Stimulated activated CD4-positive, alpha-beta T cell treated with anti-CD3 and anti-CD28 coated beads, TNF-alpha, amount 100 ng/mL, for 1 hour (primary cell): ENCODE results near the gene MOCOS.
"Not testable (repeated sequence)": the region's sequence is repeated elsewhere in the genome, so short reads cannot be mapped to it uniquely, and the experiment has no call there.

Experiments used
- DNase-seq, 3 donors: peaks; one replicate each; pipeline ENCODE4 v3.0.0-alpha.2; 2020; ENCODE audit warnings: low read depth in 3 of 3, low spot score in 1 of 3

The MOCOS gene, protein sequence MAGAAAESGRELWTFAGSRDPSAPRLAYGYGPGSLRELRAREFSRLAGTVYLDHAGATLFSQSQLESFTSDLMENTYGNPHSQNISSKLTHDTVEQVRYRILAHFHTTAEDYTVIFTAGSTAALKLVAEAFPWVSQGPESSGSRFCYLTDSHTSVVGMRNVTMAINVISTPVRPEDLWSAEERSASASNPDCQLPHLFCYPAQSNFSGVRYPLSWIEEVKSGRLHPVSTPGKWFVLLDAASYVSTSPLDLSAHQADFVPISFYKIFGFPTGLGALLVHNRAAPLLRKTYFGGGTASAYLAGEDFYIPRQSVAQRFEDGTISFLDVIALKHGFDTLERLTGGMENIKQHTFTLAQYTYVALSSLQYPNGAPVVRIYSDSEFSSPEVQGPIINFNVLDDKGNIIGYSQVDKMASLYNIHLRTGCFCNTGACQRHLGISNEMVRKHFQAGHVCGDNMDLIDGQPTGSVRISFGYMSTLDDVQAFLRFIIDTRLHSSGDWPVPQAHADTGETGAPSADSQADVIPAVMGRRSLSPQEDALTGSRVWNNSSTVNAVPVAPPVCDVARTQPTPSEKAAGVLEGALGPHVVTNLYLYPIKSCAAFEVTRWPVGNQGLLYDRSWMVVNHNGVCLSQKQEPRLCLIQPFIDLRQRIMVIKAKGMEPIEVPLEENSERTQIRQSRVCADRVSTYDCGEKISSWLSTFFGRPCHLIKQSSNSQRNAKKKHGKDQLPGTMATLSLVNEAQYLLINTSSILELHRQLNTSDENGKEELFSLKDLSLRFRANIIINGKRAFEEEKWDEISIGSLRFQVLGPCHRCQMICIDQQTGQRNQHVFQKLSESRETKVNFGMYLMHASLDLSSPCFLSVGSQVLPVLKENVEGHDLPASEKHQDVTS

DNA sequence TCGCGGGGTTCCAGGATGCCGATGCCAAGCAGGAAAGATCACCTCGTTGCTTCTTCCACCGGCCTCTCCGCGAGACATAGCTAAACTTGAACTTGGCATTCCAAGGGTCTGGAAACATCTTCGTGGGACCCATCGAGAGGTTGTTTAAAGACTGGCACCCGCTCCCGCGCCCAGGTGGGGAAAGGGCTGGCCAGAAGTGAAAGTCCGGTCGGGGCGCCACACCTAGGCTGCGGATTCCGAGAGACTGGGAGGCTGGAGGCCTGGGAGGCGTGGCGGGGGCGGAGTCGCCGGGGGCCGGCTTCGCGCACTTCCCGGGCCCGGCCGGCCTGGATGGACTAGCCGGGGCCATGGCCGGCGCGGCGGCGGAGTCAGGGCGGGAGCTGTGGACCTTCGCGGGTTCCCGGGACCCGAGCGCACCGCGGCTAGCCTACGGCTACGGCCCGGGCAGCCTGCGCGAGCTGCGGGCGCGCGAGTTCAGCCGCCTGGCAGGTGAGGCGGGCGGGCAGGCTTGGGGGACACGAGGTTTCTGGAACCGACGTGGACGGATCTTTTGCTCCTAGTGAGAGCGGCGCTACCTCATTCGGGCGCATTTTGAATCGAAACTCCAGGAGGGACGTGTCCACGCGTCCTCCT, at the start of gene MOCOS:
Gene MOCOS, plus strand, starts transcription at position 305 of the 633 bp plus-strand sequence. Its CDS starts 43 bp downstream, at position 348.
- no peak for DNase-seq

DNA sequence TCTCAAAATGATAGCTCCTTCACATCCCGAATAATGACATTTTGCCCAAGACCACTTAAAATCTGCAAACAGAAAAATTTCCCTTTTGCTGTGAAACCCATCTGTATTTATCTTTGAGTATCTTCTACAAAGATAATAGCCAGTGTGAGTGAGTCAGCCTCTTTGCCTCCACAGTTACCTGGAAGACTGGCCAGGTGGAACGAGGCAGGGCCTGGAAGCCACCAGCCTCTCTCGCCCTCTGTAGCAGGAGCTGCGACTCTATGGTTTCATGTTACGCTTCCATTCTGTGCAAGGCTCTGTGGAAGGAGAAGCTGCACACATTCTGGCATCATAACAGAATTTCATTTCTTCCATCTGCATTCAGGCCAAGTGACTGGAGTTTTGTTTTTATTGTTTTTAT, 48.1 kb upstream of the MOCOS start:
- DNase-seq = no peak

DNA sequence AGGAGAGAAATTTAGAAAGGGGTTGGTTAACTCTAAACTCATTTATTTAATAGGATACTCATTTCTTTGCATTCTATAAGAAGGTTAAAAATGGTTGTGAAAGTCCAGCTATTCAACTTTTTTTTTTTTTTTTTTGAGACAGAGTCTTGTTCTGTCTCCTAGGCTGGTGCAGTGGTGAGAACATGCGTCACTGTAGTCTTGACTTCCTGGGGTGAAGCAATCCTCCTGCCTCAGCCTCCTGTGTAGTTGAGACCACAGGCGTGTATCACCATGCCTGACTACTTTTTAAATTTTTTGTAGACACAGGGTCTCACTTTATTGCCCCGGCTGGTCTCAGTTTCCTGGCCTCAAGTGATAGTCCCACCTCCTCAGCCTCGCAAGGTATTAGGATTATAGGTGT, 45.7 kb upstream of the MOCOS start:
- no peak for DNase-seq

DNA sequence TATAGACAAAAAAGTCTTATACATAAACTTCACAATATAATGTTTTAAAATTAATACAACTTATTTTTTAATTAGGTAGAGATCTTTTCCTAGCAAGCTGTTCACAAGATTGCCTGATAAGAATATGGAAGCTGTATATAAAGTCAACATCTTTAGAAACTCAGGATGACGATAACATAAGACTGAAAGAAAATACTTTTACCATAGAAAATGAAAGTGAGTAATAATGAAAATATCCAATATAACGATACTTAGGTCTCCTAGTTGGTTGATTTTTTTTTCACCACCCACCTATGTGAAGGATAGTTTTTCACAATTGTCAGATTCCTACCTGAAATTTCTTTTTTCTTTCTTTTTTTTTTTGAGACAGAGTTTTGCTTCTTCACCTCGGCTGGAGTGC, 44.5 kb upstream of the MOCOS start:
- no peak for DNase-seq

DNA sequence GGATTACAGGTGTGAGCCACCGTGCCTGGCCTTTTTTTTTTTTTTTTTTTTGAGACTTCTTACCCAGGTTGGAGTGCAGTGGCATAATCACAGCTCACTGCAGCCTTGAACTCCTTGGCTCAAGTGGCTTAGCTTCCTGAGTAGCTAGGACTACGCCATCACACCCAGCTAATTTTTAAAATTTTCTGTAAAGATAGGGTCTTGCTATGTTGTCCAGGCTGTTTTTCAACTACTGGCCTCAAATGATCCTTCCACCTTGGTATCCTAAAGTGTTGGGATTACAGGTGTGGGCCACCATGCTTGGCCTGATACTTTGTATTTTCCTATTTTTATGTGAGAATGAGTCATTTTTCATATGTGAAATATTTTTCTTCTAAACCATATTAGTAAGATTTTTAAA, 43.9 kb upstream of the MOCOS start:
- DNase-seq = no peak

DNA sequence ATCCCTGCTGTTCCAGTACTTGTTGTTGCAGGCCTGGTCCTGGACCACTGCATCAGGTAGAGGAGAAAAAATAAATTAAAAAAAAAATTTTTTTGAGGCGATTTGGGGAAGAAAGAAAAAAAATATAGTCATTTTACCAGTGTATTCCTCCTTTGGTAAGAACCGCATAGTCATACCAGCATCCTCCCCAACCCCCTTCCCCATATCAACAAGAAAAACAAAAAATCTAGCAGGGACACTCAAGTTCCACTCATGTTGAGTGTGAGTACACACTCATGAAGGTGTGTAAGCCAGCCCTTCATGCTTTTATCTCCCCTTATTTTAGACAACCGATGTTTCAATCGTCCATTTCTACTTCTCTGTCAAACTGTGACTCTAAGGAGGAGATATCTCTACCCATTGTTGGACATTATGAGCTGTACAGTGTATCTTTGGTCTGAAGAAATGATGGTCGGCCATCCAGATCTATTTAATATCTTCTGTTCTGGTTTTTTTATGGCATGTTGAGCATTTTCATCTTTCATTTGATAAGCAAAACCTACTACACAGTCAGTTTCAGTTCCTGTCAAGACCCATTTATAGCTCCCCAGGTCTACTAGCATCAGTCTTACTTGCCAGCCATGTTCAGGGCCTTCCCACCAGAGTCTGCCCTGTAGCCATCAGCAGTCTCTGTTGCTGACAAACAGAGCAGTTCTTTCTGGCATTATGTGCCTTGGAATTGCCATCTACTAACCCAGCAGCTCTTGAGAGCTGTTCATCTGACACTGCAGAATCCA, 37.6 kb upstream of the MOCOS start:
- no peak for DNase-seq

DNA sequence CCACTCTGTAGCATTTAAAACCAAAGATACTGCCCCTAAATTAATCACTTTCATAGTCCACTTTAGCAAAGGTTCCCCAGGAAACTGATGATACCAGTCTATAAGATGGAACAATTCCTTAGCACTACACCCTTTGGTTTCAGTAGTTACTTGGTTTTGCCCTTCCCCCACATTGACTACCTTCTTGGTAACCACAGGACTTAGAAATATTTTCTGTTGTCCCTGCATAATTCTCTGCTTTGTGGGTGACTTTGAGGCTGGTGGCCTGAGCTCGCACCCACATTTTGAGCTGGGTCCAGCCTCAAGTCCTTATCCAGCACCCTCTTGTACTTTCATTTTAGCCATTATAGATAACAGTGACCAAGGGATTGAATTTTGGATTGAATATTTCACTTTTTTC, 34.5 kb upstream of the MOCOS start:
- no peak for DNase-seq

DNA sequence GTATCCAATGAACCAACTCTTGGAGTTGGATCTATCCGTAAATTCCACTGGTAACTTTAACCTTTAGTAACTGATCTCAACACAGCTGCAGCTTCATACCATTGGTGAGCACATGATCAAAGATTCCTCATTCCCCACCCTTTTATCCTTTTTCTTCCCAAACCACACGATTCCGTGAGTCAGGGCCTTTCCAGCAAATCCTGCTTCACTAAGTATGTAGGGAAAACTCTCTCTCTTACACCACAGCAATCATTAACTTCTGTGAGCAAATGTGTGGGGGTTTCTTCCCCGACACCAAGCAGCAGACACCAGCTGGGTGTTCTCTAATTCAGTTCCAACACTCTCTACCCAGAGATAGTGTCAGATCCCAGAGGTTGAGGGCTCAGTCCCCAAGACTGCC, 34.1 kb upstream of the MOCOS start:
- DNase-seq = no peak

DNA sequence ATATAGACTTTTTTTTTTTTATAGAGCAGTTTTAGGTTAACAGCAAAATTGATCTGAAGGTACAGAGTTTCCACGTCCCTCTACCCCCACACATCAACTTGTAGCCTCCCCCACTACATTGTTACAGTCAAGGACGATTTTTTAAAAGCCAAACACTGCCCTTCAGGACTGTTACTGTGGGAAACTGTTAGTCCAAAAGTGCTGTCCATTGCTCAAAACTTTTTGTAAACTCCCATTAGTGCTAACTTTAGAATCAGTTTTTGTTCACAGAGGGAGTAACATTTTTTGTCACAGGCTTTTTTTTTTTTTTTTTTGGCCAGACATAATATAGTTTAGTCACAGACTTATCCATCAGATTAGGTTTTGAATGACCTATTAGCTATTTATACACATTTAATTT, 33.5 kb upstream of the MOCOS start:
- no peak for DNase-seq

DNA sequence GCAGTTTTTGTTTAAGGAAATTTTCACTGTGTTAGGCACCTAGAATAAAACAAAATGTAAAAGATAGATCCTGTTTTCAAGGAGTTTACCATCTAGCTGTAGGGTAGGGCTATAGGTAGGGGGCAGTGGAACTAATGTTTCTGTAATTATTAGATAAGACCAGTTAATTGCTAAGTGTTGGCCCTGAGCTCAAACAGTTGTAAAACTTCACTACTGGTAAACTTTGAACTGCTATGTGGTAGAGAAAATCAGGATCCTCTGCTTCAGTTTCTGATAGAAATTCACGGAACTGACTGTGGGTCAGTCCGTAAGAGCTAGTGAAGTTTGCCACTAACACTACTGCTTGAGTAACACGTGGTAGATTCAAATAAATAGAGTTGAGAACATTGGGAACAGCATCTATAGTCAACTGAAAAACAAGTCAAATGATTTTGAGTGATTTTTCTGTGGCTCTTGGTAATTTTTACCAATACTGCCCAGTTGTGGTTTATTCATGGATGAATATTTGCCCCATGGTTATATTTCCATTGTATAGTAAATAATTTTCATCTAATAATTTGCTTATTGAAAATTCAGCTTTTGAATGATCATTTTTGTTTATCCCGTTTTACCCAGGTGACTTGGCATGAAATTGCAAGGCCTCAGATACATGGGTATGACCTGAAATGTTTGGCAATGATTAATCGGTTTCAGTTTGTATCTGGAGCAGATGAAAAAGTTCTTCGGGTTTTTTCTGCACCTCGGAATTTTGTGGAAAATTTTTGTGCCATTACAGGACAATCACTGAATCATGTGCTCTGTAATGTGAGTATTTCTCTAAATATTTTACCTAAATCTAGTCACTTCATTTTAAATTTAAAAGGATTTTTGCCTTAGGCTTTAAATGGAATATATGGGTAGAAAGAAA, 31.2 kb upstream of the MOCOS start:
- no peak for DNase-seq

DNA sequence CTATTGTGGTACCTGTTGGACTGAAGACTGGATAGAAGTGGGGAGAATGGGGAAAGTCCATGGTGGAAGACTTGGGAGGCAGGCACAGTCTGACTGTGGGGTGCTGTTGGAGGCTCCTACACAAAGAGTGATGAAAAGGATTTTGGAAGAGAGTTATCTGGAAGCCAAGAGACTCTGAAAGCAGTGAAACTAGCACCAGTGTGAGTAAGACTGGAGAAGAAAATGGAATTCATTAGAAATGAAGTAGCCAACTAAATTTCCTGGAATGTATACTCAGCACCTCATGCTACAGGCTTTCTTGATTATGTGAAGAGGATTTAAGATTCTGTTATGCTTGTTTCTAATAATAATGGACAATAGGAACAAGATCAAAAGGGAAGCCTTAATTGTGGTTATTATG, 29.9 kb upstream of the MOCOS start:
- DNase-seq = no peak

DNA sequence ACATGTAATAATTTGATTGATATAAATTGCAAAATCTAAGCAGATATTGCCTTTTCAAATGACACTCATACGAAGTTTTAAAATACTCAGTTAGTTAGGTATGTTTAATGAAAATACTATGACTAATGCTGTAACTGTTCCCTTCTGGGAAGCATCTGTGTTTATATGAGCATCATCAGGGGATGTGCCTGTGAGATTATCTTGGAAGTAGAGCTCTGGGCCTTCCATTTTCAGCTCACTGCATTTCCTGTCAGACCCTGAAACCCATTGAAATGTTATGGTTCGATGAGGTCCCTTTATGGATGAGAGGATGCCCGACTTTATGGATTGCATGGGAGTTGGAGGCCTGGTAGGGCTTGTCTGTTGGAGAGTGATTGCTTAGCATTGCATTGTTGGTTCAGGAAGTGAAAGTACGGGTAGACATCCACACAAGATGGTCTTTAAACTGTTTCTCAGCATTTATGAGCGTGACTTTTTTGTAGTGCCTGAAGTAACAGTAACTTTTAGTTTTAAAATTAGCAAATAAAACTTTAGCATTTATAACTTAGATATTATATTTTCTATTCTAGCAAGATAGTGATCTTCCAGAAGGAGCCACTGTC, 28.9 kb upstream of the MOCOS start:
- DNase-seq = no peak

DNA sequence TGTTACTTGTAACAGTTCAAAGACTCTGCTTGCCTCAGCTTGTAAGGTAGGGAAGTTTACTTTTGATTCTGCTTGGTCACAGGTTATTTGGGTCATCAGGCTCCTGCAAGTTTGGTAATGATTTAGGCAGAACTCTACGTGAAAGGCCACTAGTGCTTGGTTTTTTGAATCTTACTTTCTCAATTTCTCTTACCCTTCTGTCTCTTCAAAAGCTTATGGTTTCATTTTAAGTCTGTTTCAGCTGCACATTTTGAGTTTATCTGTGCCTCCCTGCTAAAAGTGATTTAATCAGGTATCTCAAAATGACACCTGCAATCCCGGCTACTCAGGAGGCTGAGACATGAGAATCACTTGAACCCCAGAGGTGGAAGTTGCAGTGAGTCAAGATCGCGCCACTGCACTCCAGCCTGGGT, 26.3 kb upstream of the MOCOS start:
- DNase-seq = no peak

DNA sequence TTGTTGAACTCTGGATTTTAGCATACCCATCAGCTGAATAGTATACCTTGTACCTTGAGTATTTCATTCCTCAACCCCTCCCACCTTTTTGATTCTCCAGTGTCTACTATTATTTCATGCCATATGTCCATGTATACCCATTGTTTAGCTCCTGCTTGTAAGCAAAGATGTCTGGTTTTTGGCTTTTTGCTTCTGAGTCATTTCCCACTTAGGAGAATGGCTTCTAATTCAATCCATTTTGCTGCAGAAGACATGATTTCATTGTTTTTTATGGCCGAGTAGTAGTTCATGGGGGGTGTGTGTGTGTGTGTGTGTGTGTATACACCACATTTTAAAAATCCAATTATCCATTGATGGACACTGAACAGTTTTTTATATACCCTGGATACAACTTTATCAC, 24.3 kb upstream of the MOCOS start:
- no peak for DNase-seq

DNA sequence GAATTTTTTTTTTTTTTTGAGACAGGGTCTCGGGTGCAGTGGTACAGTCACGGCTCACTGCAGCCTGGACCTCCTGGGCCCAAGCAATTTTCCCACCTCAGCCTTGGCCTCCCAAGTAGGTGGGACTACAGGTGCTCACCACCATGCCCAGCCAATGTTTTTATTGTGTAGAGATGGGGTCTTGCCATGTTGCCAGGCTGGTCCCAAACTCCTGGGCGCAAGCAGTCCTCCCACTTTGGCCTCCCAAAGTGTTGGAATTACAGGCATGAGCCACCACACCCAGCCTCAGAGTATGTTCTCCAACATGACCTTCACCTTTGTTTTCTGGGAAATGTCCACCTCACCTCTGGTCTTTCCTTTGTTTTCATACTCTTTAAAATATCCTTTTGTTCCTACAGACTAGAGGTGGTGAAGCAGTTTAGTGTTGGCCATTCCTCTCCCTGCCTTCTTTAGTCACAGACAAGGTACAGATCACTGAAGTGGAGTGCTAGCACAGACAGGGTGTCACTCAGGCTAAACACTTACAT, 19.5 kb upstream of the MOCOS start:
- DNase-seq = no peak

DNA sequence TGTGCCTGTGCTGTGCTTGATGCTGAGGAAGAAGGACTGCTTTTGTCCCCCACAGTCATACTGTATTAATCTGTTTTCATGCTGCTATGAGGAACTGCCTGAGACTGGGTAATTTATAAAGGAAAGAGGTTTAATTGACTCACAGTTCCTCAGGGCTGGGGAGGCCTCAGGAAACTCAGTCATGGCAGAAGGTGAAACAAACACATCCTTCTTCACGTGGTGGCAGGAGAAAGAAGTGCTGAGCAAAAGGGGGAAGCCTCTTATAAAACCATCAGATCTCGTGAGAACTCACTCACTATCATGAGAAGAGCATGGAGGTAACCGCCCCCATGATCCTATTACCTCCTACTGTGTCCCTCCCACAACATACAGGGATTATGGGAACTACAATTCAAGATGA, 19.0 kb upstream of the MOCOS start:
- DNase-seq = not testable (repeated sequence)

DNA sequence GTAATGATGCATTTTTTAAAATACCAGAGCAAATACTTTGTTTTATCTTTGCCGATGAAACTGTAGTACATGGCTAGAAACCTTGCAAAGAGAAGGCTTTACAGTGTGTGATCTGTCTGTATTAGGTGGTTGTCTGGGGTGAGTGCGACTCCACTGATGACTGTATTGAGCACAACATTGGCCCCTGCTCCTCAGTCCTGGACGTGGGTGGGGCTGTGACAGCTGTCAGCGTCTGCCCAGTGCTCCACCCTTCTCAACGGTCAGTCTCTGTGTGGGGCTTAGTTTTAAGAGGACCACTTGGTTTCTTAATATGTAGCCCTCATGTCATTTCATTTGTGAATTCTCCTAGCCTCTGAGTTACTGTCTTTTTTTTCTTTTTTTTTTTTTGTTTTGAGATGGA, 17.4 kb upstream of the MOCOS start:
- no peak for DNase-seq

DNA sequence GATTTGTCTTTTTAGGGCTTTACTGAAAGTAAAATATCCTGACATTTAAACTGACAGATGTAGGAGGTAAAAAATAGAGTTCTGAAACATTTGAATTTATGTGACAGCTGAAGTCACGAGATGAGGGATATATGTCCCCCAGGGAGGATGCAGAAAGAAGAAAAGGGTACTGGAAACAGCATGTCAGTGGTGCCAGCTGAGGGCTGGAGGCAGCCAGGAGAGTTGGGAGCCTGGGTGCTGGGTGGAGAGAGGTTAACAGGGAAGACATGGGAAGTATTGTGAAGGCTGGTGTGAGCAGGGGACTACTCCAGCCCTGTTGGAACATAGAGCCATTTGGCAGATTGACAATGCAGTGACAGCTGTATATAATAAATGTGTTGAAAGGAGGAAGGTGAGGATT, 11.8 kb upstream of the MOCOS start:
- DNase-seq = no peak

DNA sequence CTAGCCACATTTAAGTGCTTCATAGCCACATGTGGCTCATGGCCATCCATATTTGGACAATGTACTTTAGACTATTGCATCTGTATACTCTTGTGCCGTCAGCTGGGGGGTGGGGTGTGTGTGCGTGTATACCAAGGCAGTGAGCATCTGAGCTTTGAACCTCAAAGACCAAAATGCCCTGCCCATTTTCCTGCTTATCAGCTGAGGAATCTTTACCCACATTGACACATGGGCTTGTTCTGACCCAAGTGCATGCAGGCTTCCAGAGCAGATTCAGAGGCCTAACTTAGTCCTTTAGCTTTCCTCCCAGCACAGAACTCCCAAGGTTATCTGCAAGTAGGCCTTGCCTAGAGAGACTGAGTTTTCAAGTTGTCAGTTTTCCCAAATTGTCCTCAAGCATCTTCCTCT, 11.1 kb upstream of the MOCOS start:
- DNase-seq = no peak
